ENCODE data around the gene SFTPD.

SFTPD gene

DNA sequence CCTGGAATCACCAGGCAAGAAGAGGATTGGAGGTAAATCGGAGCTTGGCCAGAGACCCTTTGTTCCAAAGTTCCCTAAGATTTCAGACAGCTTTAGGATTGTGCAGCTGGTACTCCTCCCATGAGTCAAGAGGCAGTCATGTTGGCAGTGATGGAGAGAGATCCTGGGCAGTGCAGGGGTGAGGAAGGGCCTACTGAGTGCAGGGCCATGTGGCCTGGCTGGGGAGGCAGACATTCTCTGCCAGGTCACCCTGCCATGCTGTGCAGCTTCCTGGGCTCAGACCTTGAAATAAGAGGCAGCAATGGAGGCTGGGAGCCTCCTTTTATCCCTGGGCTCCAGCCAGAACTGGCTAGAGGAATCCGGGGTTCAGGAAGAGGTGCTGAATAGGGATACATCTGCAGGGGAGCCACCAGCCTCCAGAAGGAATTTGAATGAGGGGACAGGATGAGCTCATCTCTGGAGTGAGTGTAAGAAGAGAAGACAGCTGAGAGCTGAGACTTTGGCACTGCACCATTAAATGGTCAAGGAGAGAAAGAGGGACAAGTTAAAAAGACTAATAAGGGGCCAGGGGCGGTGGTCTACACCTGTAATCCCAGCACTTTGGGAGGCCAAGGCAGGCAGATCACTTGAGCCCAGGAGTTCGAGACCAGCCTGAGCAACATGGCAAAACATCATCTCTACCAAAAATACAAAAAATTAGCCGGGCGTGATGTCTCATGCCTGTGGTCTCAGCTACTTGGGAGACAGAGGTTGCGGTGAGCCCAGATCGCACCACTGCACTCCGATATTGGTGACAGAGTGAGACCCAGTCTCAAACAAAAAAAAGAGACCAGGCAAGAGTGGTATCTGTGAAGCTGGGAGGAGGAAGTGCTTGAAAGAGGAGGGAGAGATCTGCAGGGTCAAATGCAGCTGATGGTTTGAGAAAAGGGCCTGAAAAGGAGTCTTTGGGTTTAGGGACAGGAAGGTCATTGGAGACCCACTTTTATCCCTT lies 12.0 kb downstream of the SFTPD start:
- ATAC-seq (ENCODE audit: low read depth) (no peak), DNase-seq (ENCODE audit: low spot score) (no peak)
- Histone ChIP-seq H3K36me3 (ENCODE audit: low read depth) (no peaks in the 10 kb centered on the region), H3K9me3 (ENCODE audit: severe bottlenecking) (no peaks in the 10 kb centered on the region), H3K4me1 (ENCODE audit: insufficient read depth, poor library complexity, severe bottlenecking) (no peaks in the 10 kb centered on the region), H3K27ac (ENCODE audit: poor library complexity, severe bottlenecking) (no peak overlapping the region), H3K4me3 (ENCODE audit: severe bottlenecking) (no peak overlapping the region), H3K27me3 (ENCODE audit: insufficient read depth, poor library complexity, severe bottlenecking) (no peaks in the 10 kb centered on the region)
- TF ChIP-seq, protein P1, sequence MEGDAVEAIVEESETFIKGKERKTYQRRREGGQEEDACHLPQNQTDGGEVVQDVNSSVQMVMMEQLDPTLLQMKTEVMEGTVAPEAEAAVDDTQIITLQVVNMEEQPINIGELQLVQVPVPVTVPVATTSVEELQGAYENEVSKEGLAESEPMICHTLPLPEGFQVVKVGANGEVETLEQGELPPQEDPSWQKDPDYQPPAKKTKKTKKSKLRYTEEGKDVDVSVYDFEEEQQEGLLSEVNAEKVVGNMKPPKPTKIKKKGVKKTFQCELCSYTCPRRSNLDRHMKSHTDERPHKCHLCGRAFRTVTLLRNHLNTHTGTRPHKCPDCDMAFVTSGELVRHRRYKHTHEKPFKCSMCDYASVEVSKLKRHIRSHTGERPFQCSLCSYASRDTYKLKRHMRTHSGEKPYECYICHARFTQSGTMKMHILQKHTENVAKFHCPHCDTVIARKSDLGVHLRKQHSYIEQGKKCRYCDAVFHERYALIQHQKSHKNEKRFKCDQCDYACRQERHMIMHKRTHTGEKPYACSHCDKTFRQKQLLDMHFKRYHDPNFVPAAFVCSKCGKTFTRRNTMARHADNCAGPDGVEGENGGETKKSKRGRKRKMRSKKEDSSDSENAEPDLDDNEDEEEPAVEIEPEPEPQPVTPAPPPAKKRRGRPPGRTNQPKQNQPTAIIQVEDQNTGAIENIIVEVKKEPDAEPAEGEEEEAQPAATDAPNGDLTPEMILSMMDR (IDR thresholded peaks at IDR 0.05; ENCODE audit: poor library complexity, severe bottlenecking), result no peak

DNA sequence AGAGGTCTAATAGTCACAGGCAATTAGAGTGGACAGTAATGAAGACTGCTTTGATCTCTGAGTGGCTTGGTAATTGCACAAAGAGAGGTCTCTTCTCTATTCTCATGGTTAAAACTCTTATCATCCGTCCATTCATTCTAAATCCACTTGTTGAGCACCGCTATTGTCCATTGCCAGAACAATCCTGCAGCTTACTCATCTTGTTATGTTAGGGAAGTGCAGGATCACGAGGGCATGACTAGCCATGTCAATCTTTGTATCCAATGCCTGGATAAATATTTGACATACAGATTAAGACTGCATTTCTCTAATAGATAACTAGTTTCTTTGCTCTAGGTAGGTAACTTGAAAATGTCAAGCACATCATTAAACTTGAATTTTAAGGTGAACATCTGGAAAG lies 14.9 kb downstream of the SFTPD start:
- no peak overlapping the region for H3K4me3 ChIP-seq (ENCODE audit: severe bottlenecking)
- ATAC-seq (ENCODE audit: low read depth), result no peak
- no peak overlapping the region for H3K27ac ChIP-seq (ENCODE audit: poor library complexity, severe bottlenecking)
- peaks cover 10% of the 10 kb centered on the region for H3K27me3 ChIP-seq (ENCODE audit: insufficient read depth, poor library complexity, severe bottlenecking)
- no peaks in the 10 kb centered on the region for H3K9me3 ChIP-seq (ENCODE audit: severe bottlenecking)
- DNase-seq (ENCODE audit: low spot score), result no peak
- H3K4me1 ChIP-seq (ENCODE audit: insufficient read depth, poor library complexity, severe bottlenecking), result no peaks in the 10 kb centered on the region
- TF ChIP-seq, protein P1 (IDR thresholded peaks at IDR 0.05; ENCODE audit: poor library complexity, severe bottlenecking), result no peak
- H3K36me3 ChIP-seq (ENCODE audit: low read depth), result no peaks in the 10 kb centered on the region

DNA sequence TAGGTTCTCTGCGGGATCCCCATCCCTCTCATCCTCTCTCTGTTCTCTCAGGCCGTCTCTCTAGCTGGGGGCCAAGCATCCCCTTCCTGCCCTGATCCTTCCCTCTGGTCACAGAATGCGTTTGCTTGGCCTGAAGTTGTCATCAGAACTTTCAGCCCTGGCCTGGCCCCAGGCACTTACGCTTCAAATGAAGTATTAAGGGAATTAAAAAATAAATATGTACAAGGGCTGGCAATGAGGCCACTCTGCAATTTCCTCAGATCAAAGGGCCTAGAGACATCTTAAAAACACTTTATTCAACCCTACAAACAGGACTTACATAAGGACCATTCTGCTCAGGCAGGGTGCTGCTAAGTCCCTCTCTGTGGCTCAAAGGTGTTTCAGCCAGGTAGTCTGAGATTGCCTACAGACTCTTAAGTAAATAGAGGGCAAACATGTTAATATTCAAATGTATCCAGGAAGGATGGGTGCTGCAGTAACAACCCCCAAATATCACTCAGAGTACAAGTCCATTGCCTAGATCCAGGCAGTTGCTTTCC lies 16.0 kb downstream of the SFTPD start:
- Histone ChIP-seq H3K36me3 (ENCODE audit: low read depth) (no peaks in the 10 kb centered on the region), H3K27me3 (ENCODE audit: insufficient read depth, poor library complexity, severe bottlenecking) (peaks cover 10% of the 10 kb centered on the region), H3K4me3 (ENCODE audit: severe bottlenecking) (no peak overlapping the region), H3K9me3 (ENCODE audit: severe bottlenecking) (no peaks in the 10 kb centered on the region), H3K4me1 (ENCODE audit: insufficient read depth, poor library complexity, severe bottlenecking) (no peaks in the 10 kb centered on the region), H3K27ac (ENCODE audit: poor library complexity, severe bottlenecking) (no peak overlapping the region)
- ATAC-seq (ENCODE audit: low read depth) (no peak), DNase-seq (ENCODE audit: low spot score) (no peak)
- TF ChIP-seq, protein P1 (IDR thresholded peaks at IDR 0.05; ENCODE audit: poor library complexity, severe bottlenecking), result no peak

DNA sequence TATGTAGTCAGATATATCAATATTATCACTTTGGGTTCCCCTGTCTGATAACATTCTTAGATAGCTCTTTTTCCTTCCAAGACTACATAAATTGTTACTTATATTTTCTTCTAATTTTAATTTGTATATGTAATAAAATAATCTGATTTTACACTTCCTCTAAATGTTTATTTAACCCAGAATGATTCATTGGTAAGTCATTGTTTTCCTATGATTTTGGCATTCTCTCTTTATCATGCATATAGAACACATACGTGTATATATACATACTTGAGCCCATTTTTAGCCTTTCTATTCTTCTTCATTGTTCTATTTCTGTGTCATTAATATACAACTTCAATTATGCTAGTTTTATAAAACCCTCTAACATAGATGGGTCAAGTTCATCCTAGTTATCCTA lies 16.6 kb downstream of the SFTPD start:
- Histone ChIP-seq H3K4me1 (ENCODE audit: insufficient read depth, poor library complexity, severe bottlenecking) (no peaks in the 10 kb centered on the region), H3K4me3 (ENCODE audit: severe bottlenecking) (no peak overlapping the region), H3K36me3 (ENCODE audit: low read depth) (no peaks in the 10 kb centered on the region), H3K27ac (ENCODE audit: poor library complexity, severe bottlenecking) (no peak overlapping the region), H3K9me3 (ENCODE audit: severe bottlenecking) (no peaks in the 10 kb centered on the region), H3K27me3 (ENCODE audit: insufficient read depth, poor library complexity, severe bottlenecking) (peaks cover 10% of the 10 kb centered on the region)
- DNase-seq (ENCODE audit: low spot score) (no peak), ATAC-seq (ENCODE audit: low read depth) (no peak)
- TF ChIP-seq, protein P1 (IDR thresholded peaks at IDR 0.05; ENCODE audit: poor library complexity, severe bottlenecking), result no peak

DNA sequence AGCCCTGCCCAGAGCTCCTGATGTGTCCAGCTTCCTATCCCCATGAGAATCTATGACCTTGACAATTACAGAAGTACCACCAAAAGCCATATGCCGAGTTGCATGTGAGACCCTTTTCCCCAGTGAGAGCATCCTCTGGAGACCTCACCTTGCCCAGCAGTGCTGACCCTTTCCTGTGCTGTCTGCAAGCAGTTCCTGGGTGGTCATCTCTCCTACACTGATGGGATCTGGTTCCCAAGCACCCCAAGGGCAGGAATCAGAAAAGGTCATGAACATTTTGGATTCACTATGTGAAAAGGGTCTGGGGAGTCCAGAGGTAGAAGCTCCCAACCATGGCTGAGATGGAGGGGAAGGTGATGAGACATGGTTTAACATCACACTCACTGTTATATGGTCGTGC lies 18.2 kb downstream of the SFTPD start:
- no peaks in the 10 kb centered on the region for H3K36me3 ChIP-seq (ENCODE audit: low read depth)
- H3K27me3 ChIP-seq (ENCODE audit: insufficient read depth, poor library complexity, severe bottlenecking), result peaks cover 10% of the 10 kb centered on the region
- H3K9me3 ChIP-seq (ENCODE audit: severe bottlenecking), result no peaks in the 10 kb centered on the region
- H3K4me3 ChIP-seq (ENCODE audit: severe bottlenecking), result no peak overlapping the region
- DNase-seq (ENCODE audit: low spot score) (no peak), ATAC-seq (ENCODE audit: low read depth) (no peak)
- no peaks in the 10 kb centered on the region for H3K4me1 ChIP-seq (ENCODE audit: insufficient read depth, poor library complexity, severe bottlenecking)
- TF ChIP-seq, protein P1 (IDR thresholded peaks at IDR 0.05; ENCODE audit: poor library complexity, severe bottlenecking), result no peak
- H3K27ac ChIP-seq (ENCODE audit: poor library complexity, severe bottlenecking), result no peak overlapping the region
